Cardiac muscle cell (in vitro differentiated cells and primary cell): Measurements from ENCODE around the gene PIAS3. TPM values are rescaled to one million over a fixed set of nuclear protein-coding genes. Genes with fewer than 3 reads are reported as not detected.

Source experiments
- DNase-seq, 2 donors: peaks; one replicate each; pipeline versions ENCODE4 v3.0.0 to v3.0.0-alpha.2; 2010 to 2017; ENCODE audit warnings: low read depth in 1 of 2, low spot score in 1 of 2
- H3K27ac ChIP-seq: fragments of 200-600 bp; sonication (generic); 2 replicates; pipeline ENCODE4 v1.5.1; 2016
- H3K27me3 ChIP-seq: fragments of 200-600 bp; sonication (generic); 2 replicates; pipeline ENCODE4 v1.6.0; 2016; ENCODE audit warnings: control low read depth
- H3K36me3 ChIP-seq: fragments of 200-600 bp; sonication (generic); 2 replicates; pipeline ENCODE4 v1.5.1; 2016; ENCODE audit warnings: control low read depth
- H3K4me1 ChIP-seq: fragments of 200-600 bp; sonication (generic); 2 replicates; pipeline ENCODE4 v1.8.1; 2017; ENCODE audit warnings: low read depth, mild to moderate bottlenecking, mixed run types
- H3K4me3 ChIP-seq: fragments of 200-600 bp; sonication (generic); 2 replicates; pipeline ENCODE4 v1.5.1; 2016; ENCODE audit warnings: mild to moderate bottlenecking
- H3K9me3 ChIP-seq: fragments of 200-600 bp; sonication (generic); 2 replicates; pipeline ENCODE4 v1.5.1; 2017; ENCODE audit warnings: low read depth, mild to moderate bottlenecking, control low read depth
- polyA plus RNA-seq: library from polyadenylated mRNA; unstranded; fragments of >200 nt; fragmentation: Nextera tagmentation; extraction: Ambion mirVana; gene quantifications from 2 replicates; pipeline ENCODE4 v1.2.1, GENCODE V29; 2016
- total RNA-seq: library from RNA; depleted of rRNA; stranded (reverse); fragments of >200 nt; gene quantifications from 2 replicates; pipeline ENCODE4 v1.2.3, GENCODE V29; 2016
- TF ChIP-seq, protein P1 (sequence below): IDR thresholded peaks from 2 replicates; pipeline ENCODE4 v1.5.1; 2012; ENCODE audit warnings: low read depth, mild to moderate bottlenecking, low read length

The PIAS3 gene
- total and polyA plus RNA-seq, 2 experiments from 2014 or later: 23.7 to 61.5 TPM

DNA sequence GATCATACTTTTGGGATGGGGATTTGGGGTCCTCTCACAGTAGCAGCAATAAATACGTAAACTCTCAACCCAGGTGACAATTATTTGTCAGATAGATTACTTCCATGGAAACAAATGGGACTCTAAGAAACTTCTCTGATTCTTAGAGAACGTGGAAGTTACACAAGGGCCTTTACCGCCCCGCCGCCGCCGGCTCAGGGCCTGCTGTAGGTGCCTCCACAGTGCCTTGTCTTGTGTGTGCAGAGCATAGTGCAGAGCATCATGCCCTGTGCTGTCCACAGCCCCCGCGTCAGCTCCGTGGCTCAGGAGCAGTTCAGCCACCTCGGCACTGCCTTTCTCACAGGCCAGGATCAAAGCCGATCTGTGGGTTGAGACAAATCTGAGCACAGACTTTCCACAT, 15.8 kb upstream of the PIAS3 start:
- Histone ChIP-seq H3K9me3 (no peaks in the 10 kb centered on the region), H3K36me3 (no peaks in the 10 kb centered on the region), H3K27ac (no peak overlapping the region), H3K4me1 (peaks cover 3% of the 10 kb centered on the region), H3K27me3 (peaks cover 26% of the 10 kb centered on the region), H3K4me3 (no peak overlapping the region)
- DNase-seq: no peak
- TF ChIP-seq, protein P1, sequence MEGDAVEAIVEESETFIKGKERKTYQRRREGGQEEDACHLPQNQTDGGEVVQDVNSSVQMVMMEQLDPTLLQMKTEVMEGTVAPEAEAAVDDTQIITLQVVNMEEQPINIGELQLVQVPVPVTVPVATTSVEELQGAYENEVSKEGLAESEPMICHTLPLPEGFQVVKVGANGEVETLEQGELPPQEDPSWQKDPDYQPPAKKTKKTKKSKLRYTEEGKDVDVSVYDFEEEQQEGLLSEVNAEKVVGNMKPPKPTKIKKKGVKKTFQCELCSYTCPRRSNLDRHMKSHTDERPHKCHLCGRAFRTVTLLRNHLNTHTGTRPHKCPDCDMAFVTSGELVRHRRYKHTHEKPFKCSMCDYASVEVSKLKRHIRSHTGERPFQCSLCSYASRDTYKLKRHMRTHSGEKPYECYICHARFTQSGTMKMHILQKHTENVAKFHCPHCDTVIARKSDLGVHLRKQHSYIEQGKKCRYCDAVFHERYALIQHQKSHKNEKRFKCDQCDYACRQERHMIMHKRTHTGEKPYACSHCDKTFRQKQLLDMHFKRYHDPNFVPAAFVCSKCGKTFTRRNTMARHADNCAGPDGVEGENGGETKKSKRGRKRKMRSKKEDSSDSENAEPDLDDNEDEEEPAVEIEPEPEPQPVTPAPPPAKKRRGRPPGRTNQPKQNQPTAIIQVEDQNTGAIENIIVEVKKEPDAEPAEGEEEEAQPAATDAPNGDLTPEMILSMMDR: no peak

DNA sequence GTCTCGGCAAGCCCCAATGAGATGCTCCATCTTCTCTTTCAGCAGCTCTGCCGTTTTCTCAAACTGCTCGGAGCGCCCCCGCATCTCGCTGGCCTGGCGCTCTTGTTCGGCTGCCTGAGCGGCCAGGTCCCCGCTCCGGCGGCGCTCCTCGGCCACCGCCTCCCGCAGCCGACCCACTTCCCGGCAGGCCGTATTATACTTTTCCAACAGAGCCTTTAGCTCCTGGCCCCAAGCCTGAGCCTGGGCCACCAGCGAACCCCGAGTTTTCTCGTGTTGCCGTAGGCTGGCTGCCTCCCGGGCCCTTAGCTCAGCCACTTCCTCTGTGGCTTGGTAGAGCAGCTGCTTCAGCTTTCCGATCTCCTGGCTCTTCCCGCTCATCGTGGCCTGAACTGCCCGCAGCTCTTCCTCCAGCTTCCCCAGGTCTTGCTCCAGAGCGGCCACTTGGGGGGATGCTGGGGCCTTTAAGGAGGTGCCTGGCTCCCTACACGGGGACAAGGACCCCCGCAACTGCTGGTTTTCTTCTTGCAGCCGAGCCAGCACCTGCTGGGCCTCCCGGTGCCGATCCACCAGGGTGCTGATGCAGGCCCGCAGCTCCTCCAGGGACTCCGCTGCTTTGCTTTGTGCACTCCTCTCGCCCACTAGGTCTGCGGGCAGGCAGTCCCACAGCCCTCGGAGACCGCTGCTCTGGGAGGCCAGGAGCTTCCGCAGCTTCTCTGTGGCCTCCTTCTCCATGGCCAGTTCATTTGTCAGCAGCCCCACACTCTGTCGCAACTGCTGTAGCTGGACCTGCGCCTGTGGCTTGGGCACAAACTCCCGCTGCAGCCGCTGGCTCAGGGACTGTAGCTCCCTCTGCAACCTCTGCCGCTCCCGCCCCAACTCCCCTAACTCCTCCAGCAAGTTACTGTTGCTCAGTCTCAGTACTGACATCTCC, 13.4 kb upstream of the PIAS3 start:
- peak; percentile 13 to 55 for DNase-seq
- H3K27ac ChIP-seq: no peak overlapping the region
- no peak overlapping the region for H3K4me3 ChIP-seq
- H3K4me1 ChIP-seq: no peaks in the 10 kb centered on the region
- H3K9me3 ChIP-seq: no peaks in the 10 kb centered on the region
- TF ChIP-seq, protein P1: no peak
- no peaks in the 10 kb centered on the region for H3K36me3 ChIP-seq
- peaks cover 26% of the 10 kb centered on the region for H3K27me3 ChIP-seq

DNA sequence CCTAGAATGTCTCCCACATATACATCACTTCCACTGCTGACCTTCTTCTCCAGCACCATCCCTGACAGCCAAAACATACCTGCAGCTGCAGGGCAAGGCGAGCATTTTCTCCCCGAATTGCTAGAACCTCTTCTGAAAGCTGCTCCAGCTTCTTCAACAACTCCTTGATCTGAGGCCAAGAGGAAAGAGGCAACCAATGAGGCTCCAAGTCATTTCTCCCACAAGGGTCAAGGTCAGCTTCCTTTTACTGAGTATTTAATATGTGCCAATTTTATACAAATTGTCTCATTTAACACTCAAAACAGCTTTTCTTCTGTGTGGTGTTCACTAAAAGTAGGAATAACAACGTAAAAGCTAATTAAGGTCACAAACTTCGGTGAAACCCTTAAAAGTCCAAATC, 9.4 kb upstream of the PIAS3 start:
- no peak for DNase-seq
- Histone ChIP-seq H3K9me3 (no peaks in the 10 kb centered on the region), H3K27ac (no peak overlapping the region), H3K36me3 (no peaks in the 10 kb centered on the region), H3K4me3 (no peak overlapping the region), H3K27me3 (peaks cover 21% of the 10 kb centered on the region), H3K4me1 (no peaks in the 10 kb centered on the region)
- TF ChIP-seq, protein P1: no peak

DNA sequence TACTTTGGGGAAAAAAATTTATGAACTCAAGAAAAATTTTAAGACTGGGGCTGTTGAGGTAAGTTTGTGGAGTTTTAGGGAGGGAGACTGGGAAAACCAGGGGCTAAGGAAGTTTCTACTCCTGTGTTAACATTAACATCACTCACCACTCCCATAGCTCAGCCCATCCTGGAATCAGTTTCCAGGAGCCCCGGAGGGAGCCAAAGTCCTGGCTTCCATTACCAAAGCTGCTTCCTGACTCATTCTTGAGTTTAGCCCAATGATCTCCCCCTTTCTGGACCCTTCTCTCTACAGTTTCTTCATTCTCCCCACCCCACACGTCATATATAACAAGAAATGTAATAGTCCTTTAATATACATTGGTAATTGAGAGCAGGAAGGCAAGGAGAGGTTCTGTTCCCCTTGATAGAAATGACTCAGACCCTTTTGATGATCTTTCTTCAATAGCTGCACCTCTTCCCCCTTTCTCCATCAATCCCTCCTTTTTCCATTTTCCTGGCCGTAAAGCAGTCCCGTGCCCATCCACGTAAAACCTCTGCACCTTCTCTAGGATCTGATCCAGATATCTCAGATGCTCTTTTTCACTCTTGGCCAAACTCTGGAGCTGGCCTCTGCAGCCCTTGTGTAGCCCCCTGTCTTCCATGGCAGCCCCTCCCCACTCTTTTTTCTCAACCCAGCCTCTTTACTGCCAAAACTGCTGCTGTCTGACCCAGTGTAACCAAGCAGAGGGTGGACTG, 4.6 kb upstream of the PIAS3 start:
- H3K27ac ChIP-seq: no peak overlapping the region

DNA sequence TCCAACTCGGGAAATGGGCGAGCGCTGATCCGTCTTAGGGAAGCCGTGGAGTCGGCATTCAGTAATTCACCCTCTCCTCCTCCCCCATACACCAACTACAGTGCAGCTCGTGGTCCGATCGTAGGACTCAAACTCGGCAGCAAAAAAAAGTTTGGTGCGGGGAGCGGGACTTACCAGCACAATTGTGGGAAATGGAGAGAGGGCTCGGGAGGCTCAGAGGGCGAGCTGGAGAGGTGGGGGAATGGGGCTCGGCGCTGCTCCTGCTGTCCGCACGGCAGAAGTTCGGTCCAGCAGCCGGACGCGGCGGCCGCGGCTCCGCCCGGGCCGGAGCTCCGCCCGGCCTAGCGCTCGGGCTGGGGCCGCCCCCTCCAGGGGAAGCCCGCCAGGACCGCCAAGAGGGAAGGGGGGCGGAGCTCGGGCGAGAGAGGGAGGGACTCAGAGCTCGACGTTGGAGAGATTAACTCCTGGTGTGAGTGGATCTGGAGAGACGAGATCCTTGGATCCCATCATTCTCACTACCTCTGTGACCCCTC, 676 bp upstream of the PIAS3 start:
- peak overlapping the region; percentile 73 for H3K4me3 ChIP-seq
- H3K36me3 ChIP-seq: peaks cover 6% of the 10 kb centered on the region
- peak overlapping the region; percentile 82 for H3K27ac ChIP-seq
- TF ChIP-seq, protein P1: no peak
- peak; percentile 93 to 94 for DNase-seq
- no peaks in the 10 kb centered on the region for H3K9me3 ChIP-seq
- H3K27me3 ChIP-seq: no peaks in the 10 kb centered on the region
- no peaks in the 10 kb centered on the region for H3K4me1 ChIP-seq

More for the DNA sequence above, 4.6 kb upstream of the PIAS3 start:
- no peaks in the 10 kb centered on the region for H3K9me3 ChIP-seq
- no peak for DNase-seq
- H3K4me1 ChIP-seq: no peaks in the 10 kb centered on the region
- TF ChIP-seq, protein P1: no peak
- H3K4me3 ChIP-seq: no peak overlapping the region
- no peaks in the 10 kb centered on the region for H3K36me3 ChIP-seq
- no peaks in the 10 kb centered on the region for H3K27me3 ChIP-seq
